GM19035 (cell line): ENCODE measurements around the gene GLOD5.

ENCODE experiments used
- ATAC-seq: cut with Tn5 transposase; IDR thresholded peaks from one replicate; pipeline ENCODE4 v1.9.1; 2021; ENCODE audit not compliant: unreplicated experiment

The GLOD5 gene

GRCh38 chrX:48761674-48762471 lies at the start of gene GLOD5:
GLOD5 (plus strand) TSS chrX:48761747; CDS start chrX:48761791, 44 bp downstream.
- no peak for ATAC-seq

DNA sequence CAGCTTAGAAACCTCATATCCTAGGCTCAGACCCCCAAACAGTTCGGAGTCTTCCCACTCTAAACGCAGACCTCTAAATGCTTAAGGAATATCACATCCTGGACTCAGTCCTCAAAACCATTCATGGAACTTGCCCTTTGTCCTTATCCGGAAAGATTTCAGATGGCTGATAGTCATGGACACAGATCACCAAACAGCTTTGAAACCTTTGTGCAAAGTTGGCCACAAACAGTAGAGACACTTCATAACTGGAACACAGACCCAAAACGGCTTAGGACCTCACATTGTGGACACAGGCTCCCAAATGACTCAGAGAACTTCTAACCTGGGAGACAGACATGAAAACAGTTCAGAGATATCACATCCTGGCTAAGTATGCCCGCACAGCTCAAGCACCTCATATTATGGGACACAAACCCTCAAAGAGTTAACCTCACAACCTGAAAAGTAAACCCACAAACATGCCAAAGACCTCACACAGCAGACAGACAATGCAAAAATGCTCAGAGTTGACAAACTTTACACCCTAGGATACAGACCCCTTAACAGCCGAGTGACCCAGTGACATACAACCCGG lies 49.5 kb upstream of the GLOD5 start:
- no peak for ATAC-seq

- no peak for ATAC-seq
Observed at GRCh38 chrX:48713847-48714246, 47.7 kb upstream of the GLOD5 start.

GRCh38 chrX:48714573-48714972 lies 47.0 kb upstream of the GLOD5 start:
- no peak for ATAC-seq

DNA sequence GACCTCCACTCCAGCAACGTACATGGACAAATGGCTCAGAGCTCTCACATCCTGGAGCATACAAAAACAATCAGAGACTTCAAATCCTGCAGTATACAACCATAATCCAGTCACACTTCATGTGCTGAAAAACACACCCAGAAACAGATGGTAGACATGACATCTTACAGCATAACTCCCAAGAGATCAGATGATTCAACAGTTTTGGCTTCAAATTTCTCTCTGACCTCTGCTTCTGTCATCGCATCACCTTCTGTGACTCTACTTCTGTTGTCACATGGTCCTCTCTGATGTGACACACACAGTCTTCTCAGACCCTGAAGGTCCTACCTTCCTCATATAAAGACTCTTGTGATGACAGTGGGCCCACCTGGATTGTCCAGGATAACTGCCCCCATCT lies 46.5 kb upstream of the GLOD5 start:
- no peak for ATAC-seq

- ATAC-seq, result no peak
Observed at GRCh38 chrX:48715876-48716502, 45.6 kb upstream of the GLOD5 start.

DNA sequence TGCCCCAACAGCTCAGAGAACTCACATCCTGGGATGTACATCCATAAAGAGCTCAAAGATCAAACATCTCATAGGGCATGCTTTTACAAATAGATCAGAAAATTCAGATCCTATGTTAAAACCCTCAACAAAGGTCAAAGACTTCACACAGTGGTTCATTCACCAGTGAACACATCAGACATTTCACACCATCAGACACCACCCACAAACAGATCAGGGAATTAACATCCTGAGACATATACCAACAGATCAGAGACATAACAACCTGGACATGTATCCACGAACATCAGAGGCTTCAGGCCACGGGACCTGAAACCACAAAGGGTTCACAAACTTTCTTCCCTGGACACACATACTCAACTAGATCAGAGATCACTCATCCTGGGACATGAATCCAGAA lies 41.6 kb upstream of the GLOD5 start:
- no peak for ATAC-seq

GRCh38 chrX:48720577-48721250 lies 40.8 kb upstream of the GLOD5 start:
- no peak for ATAC-seq

DNA sequence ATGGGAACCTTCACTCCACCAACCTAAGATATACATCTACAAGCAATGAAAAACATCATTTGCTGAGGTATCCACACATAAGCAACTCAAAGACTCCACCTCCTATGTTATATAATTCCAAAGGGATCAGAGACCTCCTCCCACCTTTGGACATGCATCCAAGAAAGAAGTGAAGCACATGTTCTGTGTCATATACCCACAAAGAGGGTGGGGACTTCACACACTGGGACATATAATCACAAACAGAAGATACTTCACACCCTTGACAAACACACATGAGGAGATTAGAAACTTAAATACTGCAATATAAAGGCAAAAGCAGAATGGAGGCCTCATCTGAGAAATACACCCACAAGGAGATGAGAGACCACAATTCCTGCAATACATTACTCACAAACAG lies 39.6 kb upstream of the GLOD5 start:
- ATAC-seq, result no peak

DNA sequence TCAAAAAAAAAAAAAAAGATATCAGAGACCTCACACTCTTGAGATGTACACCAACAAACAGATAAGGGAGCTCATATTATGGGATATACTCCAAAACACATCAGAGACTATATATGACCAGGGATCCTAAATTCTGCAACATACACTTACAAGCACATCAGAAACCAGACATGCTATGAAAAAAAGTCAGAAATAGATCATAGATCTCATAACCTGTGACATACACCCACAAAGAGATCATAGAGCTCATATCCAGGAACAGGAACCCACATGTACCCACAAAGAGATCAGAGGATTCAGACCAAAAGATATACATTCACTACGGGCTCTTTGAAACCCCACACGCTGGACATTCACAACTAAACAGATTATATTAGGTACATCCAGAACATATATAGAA lies 35.0 kb upstream of the GLOD5 start:
- ATAC-seq, result no peak

DNA sequence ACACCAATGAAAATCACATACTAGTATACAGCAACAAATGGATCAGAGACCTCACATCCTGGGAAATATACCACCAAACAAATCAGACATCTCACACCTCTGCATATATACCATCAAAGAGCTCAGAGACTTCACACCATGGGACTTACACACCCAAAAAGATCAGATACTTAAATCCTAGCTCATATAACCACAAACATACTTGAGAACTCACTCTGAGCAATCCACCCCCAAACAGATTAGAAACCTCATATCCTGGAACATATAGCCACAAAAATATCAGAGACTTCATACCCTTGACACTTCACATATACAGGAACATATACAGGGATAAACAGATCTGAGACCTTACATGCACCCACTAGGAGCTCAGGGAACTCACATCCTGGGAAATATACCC lies 32.9 kb upstream of the GLOD5 start:
- no peak for ATAC-seq

- no peak for ATAC-seq
Observed at GRCh38 chrX:48736303-48736702, 25.2 kb upstream of the GLOD5 start.

GRCh38 chrX:48736878-48737212 lies 24.7 kb upstream of the GLOD5 start:
- ATAC-seq, result no peak

GRCh38 chrX:48737213-48737938 lies 24.2 kb upstream of the GLOD5 start:
- peak; percentile 99 for ATAC-seq

DNA sequence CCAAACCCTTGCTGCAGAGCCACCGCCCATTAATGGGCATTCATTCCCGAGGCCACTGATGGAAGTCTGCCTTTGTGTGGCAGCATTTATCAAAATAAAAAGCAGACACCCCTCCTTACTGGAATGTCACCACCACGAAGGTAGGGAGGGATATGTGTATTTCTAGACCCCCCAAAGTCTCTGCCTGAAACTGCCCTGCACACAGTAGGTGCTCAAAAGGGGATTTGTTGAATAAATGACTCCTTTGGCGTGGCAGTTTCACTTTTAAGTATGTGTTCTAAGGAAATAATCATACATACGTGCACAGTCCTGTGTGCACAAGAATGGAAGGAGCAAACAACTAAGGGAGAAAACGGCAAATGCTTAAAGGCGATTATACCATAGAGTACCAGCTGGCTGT lies 23.6 kb upstream of the GLOD5 start:
- no peak for ATAC-seq

DNA sequence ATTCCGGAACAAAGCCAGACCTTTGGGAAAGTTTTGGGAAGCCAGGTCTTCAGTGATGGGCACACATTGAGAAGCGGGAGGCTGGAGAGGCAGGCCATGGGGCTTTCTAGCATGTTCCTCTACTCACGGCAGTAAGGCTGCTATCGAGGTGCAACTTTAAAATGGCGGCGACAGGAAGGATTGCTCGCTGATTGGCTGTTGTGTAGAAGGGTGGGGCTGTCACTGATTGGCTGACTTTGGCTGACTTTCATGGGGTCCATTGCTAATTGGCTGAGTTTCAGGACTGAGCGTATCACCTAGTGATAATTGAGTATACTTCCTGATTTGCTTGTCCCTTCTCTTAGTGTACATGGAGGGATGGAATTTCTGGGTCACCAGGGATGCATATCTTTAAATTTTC lies 19.7 kb upstream of the GLOD5 start:
- no peak for ATAC-seq

GRCh38 chrX:48745222-48745621 lies 16.3 kb upstream of the GLOD5 start:
- no peak for ATAC-seq

DNA sequence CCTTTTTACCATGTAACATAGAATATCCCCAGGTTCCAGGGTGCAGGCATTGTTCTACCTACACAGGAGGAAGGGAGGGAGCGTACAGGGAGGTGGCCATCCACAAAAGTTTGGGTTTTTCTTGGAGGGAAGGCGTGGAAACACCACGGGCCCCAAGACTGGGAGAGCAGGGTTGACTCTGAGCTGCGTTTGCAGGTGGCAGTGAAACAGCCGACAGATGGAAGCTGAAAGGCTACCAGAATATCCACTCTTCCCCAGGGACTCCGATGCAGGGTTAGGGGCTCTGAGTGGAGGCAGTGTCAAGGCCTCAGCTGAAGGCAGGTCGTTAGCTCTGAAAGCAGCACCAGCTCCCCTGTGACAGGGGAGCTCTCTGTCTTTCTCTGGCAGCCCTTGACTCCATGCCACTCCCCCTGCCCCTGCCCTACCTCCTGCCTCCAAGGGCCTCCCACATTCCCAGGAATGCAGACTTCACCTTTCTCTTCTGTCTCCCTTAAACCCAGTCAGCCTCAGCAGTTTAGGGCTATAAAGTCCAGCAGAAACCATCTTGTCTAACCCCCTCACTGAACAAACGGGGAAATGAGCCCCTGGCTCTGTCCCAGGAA lies 14.0 kb upstream of the GLOD5 start:
- no peak for ATAC-seq

- no peak for ATAC-seq
Observed at GRCh38 chrX:48749182-48749581, 12.4 kb upstream of the GLOD5 start.

GRCh38 chrX:48751343-48751742 lies 10.2 kb upstream of the GLOD5 start:
- ATAC-seq, result no peak

DNA sequence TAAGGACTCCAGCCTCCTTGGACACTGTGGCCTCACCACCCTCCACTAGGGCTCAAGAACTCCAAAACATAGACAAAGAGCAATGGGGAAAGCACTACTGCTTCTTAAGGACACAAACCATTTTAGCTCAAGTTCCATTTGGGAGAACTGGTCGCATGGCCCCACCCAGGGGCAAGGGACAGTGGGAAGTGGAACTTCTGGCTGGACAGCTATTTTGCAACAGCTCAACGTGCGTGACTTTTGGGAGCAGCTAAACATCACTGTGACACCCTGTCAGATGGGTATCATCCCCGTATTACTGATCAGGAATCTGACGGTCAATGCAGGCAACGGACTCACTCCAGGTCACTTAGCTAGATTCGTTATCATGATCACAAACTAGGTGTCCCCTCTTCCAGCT lies 9.0 kb upstream of the GLOD5 start:
- no peak for ATAC-seq
